Amniotic epithelial cell (primary cell): Measurements from ENCODE around the gene OSBPL3.
"Not testable (repeated sequence)": the region's sequence is repeated elsewhere in the genome, so short reads cannot be mapped to it uniquely, and the experiment has no call there.

ENCODE experiments used
- DNase-seq: peaks from one replicate; pipeline ENCODE4 v3.0.0-alpha.2; 2010; ENCODE audit warnings: low read depth

The OSBPL3 gene

GRCh38 chr7:24979863-24980533, at the start of gene OSBPL3:
Gene OSBPL3, minus strand, starts transcription at chr7:24980178. Its CDS starts 87,706 bp downstream, at chr7:24892472.
- peak; percentile 89 for DNase-seq

- no peak for DNase-seq
Measured at GRCh38 chr7:25029075-25029474, 49.1 kb upstream of the OSBPL3 start.

GRCh38 chr7:25028370-25029021, 48.5 kb upstream of the OSBPL3 start:
- DNase-seq = peak; percentile 94

- DNase-seq = no peak
Measured at GRCh38 chr7:25026156-25026555, 46.2 kb upstream of the OSBPL3 start.

GRCh38 chr7:25025218-25025671, 45.3 kb upstream of the OSBPL3 start:
- DNase-seq = peak; percentile 84

GRCh38 chr7:25024066-25024465, 44.1 kb upstream of the OSBPL3 start:
- no peak for DNase-seq

GRCh38 chr7:25017671-25018070, 37.7 kb upstream of the OSBPL3 start:
- not testable (repeated sequence) for DNase-seq

- DNase-seq = peak; percentile 82
Measured at GRCh38 chr7:25014756-25015155, 34.8 kb upstream of the OSBPL3 start.

GRCh38 chr7:25012710-25013109, 32.7 kb upstream of the OSBPL3 start:
- DNase-seq = not testable (repeated sequence)

- DNase-seq = no peak
Measured at GRCh38 chr7:25012254-25012653, 32.3 kb upstream of the OSBPL3 start.

- DNase-seq = peak; percentile 93
Measured at GRCh38 chr7:25009257-25009656, 29.3 kb upstream of the OSBPL3 start.

- DNase-seq = no peak
Measured at GRCh38 chr7:25007668-25008067, 27.7 kb upstream of the OSBPL3 start.

GRCh38 chr7:25006276-25006675, 26.3 kb upstream of the OSBPL3 start:
- DNase-seq = no peak

GRCh38 chr7:25005658-25006057, 25.7 kb upstream of the OSBPL3 start:
- DNase-seq = no peak

GRCh38 chr7:25002786-25003185, 22.8 kb upstream of the OSBPL3 start:
- no peak for DNase-seq

- no peak for DNase-seq
Measured at GRCh38 chr7:24995466-24995865, 15.5 kb upstream of the OSBPL3 start.

GRCh38 chr7:24992314-24992713, 12.3 kb upstream of the OSBPL3 start:
- DNase-seq = no peak

- no peak for DNase-seq
Measured at GRCh38 chr7:24991353-24991752, 11.4 kb upstream of the OSBPL3 start.

- DNase-seq = no peak
Measured at GRCh38 chr7:24987331-24987842, 7.4 kb upstream of the OSBPL3 start.

GRCh38 chr7:24982917-24983316, 2.9 kb upstream of the OSBPL3 start:
- DNase-seq = no peak

- DNase-seq = peak; percentile 34
Measured at GRCh38 chr7:24981171-24981951, 1.4 kb upstream of the OSBPL3 start.

- DNase-seq = peak; percentile 44
Measured at GRCh38 chr7:24980534-24981170, 674 bp upstream of the OSBPL3 start.
